Brain pericyte (primary cell): ENCODE results near the gene PRMT1.
A peak's percentile ranks its signal among the peaks of the same experiment; 100 is the strongest.
"Not testable (repeated sequence)": the region's sequence is repeated elsewhere in the genome, so short reads cannot be mapped to it uniquely, and the experiment has no call there.

ENCODE experiments used
- DNase-seq: peaks from one replicate; pipeline ENCODE4 v3.0.0-alpha.2; 2012; ENCODE audit warnings: low read depth, low spot score

Gene PRMT1

DNA sequence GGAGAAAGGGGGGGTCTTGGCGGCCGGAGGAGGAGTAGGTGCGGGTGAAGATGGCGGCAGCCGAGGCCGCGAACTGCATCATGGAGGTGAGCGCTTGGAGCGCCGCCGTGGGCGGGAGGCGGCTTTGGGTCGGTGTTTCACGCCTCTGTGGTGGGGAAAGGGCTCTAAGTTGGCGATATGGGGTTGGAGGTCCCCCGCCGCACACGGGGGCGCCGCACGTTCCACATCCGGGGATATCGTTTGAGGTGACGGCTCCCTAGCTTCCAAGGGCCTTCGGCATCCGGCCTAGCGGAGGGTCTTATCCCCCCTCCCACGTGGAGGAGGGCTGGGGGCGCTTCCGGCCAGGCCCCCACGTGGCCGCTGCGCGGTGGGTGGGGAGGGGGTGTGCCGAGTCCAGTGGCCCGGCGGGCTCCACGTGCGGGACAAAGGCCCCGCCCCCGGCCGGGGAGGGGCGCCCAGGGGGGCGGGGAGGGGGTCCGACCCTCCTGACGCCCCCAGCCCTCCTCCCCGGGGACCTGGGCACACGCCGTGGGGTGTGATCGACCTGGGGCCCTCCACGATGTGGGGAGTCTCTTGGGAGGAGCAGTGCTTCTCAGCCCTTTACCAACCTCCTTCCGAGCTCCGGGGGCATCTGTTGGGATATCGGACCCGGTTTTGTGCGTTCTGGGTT, at the start of gene PRMT1:
Gene PRMT1 (plus strand): TSS at position 41 of the 670 bp plus-strand sequence. CDS start 10 bp downstream, at position 51.
- no peak for DNase-seq

- DNase-seq, result no peak
Measured at GRCh38 chr19:49629659-49630058, 47.4 kb upstream of the PRMT1 start.

GRCh38 chr19:49631014-49631588, 46.0 kb upstream of the PRMT1 start:
- no peak for DNase-seq

GRCh38 chr19:49631610-49632192, 45.4 kb upstream of the PRMT1 start:
- no peak for DNase-seq

- no peak for DNase-seq
Measured at GRCh38 chr19:49632576-49632975, 44.5 kb upstream of the PRMT1 start.

GRCh38 chr19:49633273-49633672, 43.8 kb upstream of the PRMT1 start:
- not testable (repeated sequence) for DNase-seq

DNA sequence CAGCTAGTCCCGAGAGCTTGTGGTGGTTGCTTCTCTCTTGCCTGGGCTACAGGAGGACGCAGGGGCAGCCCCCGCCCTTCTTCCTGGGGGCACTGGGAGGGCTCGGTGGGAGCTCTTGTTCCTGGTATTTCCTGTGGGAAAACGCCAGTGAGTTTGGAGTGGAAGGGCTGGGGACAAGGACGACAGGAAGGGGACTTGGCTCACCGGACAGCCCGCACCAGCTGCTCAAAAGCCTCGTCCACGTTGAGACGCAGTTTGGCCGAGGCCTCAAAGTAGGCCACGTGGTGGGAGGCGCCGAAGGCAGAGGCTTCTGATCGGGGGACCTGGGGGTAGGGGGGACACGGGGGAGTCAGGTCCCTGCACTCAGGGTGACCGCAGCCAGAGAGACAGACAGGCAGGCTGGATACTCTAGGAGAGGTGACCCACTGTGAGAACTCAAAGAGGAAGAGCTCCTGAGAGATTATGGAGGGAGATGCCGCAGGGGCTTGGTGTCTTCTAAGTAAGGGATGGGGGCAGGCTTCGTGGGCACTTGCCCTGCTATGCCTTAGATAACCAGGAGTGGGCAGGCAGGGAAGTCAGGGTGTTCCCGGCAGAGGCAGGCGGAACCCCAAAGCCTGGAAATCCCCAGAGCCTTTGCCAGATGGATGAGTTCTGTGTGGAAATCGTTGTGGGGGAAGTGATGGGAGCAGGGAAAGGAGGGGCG, 41.4 kb upstream of the PRMT1 start:
- DNase-seq, result no peak

DNA sequence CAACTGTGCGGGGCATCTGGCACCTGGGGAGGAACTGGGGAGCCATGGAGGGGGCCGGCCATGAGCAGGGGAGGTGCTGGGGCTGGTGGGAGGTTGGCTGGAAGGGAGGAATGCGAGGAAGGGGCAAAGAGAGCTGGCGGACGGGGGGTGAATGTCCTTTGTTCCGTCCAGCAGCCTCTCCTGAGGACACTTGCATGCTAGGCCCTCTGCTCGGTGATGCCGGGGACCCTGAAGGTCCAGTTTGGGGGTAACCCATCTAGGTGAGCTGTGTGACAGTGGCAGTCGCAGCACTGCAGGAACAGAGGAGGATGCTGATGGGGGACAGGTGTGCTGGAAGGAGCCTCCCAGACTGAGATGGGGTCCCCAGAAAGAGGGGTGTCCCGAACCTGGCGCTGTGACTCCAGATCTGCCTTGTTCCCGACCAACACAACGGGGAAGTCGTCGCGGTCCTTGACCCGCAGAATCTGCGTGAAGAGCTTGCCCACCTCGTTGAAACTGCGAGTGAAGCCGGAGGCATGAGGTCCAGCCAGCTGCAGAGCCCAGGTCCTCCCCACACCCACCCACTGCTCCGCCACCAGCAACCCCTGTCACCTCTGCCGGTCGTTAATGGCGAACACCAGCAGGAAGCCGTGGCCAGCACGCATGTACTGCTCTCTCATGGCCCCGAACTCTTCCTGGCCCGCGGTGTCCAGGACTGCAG, 40.7 kb upstream of the PRMT1 start:
- DNase-seq, result no peak

- DNase-seq, result no peak
Measured at GRCh38 chr19:49637821-49638738, 39.0 kb upstream of the PRMT1 start.

GRCh38 chr19:49639401-49640112, 37.5 kb upstream of the PRMT1 start:
- DNase-seq, result no peak

GRCh38 chr19:49640113-49640898, 36.8 kb upstream of the PRMT1 start, which contains the start of gene RRAS:
RRAS (minus strand) TSS chr19:49640143; CDS start chr19:49640098, 45 bp downstream.
- peak; percentile 100 for DNase-seq

- DNase-seq, result peak; percentile 100
Measured at GRCh38 chr19:49641688-49642491, 35.2 kb upstream of the PRMT1 start, which contains the start of gene SCAF1. SCAF1 (plus strand) TSS chr19:49642209; CDS start chr19:49645027, 2,818 bp downstream.

- DNase-seq, result no peak
Measured at GRCh38 chr19:49642492-49643035, 34.5 kb upstream of the PRMT1 start.

GRCh38 chr19:49643466-49643865, 33.6 kb upstream of the PRMT1 start:
- DNase-seq, result no peak

DNA sequence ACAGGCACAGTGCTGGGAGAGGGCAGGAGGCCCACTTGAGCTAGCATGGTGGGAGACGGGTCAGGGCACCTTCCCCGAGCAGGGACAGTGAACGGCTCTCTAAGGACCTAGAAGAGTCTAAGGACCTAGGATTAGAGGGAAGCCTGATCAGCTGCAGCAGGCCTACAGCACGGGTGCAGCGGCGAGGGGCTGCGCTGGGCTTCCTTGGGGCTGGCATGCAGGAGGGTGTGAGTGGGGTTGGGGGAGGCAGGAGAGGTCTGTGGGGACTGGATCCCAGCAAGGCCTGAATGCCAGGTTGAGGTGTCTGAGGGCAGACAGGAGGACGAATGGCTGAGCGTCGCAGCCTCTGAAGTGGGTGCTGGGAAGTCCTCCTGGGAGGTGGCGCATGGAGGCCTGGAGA, 31.5 kb upstream of the PRMT1 start:
- DNase-seq, result no peak

GRCh38 chr19:49645995-49646394, 31.1 kb upstream of the PRMT1 start:
- no peak for DNase-seq

DNA sequence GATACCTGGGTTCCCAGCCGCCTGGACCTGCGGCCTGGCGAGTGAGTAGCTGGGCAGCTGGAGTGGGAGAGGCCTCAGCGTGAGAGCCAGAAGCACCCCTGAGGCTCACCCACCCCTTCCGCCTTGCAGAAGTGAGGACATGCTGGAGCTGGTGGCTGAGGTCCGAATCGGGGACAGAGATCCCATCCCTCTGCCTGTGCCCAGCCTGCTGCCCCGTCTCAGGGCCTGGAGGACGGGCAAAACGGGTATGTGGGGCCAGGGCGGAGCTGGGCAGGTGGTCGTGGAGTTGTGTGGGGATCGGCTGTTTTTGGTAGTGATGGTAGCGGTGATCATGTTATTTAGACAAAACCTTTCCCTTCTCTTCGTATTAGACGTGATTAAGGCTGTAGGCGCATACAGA, 30.5 kb upstream of the PRMT1 start:
- DNase-seq, result no peak
